Measurements from ENCODE around the gene CRBN.

The CRBN gene

GRCh38 chr3:3141939-3142338 is 37.6 kb downstream of the CRBN start:
- DNase-seq (ENCODE audit: low read depth), result no peak
- no peak overlapping the region for H3K4me3 ChIP-seq (ENCODE audit: low read depth, low read length)
- no peak for TF ChIP-seq CTCF (IDR thresholded peaks at IDR 0.05; ENCODE audit: low read depth, low read length, missing control alignments)
- in situ Hi-C loops (cut with HindIII; ENCODE audit: low sequenced_read_pairs), result no loop called here

GRCh38 chr3:3137526-3137925 is 42.0 kb downstream of the CRBN start:
- no peak for DNase-seq (ENCODE audit: low read depth)
- in situ Hi-C loops (cut with HindIII; ENCODE audit: low sequenced_read_pairs), result no loop called here
- no peak for TF ChIP-seq CTCF (IDR thresholded peaks at IDR 0.05; ENCODE audit: low read depth, low read length, missing control alignments)
- H3K4me3 ChIP-seq (ENCODE audit: low read depth, low read length), result no peak overlapping the region

- no peak for DNase-seq (ENCODE audit: low read depth)
- in situ Hi-C loops (cut with HindIII; ENCODE audit: low sequenced_read_pairs), result no loop called here
- no peak for TF ChIP-seq CTCF (IDR thresholded peaks at IDR 0.05; ENCODE audit: low read depth, low read length, missing control alignments)
- H3K4me3 ChIP-seq (ENCODE audit: low read depth, low read length), result no peak overlapping the region
Measured at GRCh38 chr3:3134750-3135448, 44.6 kb downstream of the CRBN start.

- TF ChIP-seq CTCF (IDR thresholded peaks at IDR 0.05; ENCODE audit: low read depth, low read length, missing control alignments), result no peak
- H3K4me3 ChIP-seq (ENCODE audit: low read depth, low read length), result no peak overlapping the region
- in situ Hi-C loops (cut with HindIII; ENCODE audit: low sequenced_read_pairs), result no loop called here
- DNase-seq (ENCODE audit: low read depth), result no peak
Measured at GRCh38 chr3:3133500-3133899, 46.0 kb downstream of the CRBN start.

- no peak for TF ChIP-seq CTCF (IDR thresholded peaks at IDR 0.05; ENCODE audit: low read depth, low read length, missing control alignments)
- H3K4me3 ChIP-seq (ENCODE audit: low read depth, low read length), result no peak overlapping the region
- in situ Hi-C loops (cut with HindIII; ENCODE audit: low sequenced_read_pairs), result no loop called here
- DNase-seq (ENCODE audit: low read depth), result no peak
Measured at GRCh38 chr3:3129579-3129978, 49.9 kb downstream of the CRBN start.

GRCh38 chr3:3127432-3128010 is 52.0 kb downstream of the CRBN start:
- no peak for TF ChIP-seq CTCF (IDR thresholded peaks at IDR 0.05; ENCODE audit: low read depth, low read length, missing control alignments)
- peak overlapping the region; percentile 90 for H3K4me3 ChIP-seq (ENCODE audit: low read depth, low read length)
- DNase-seq (ENCODE audit: low read depth), result no peak
- in situ Hi-C loops (cut with HindIII; ENCODE audit: low sequenced_read_pairs), result no loop called here
